IMR-90 (cell line): ENCODE results near the gene SERPINB2. TPM values are rescaled to one million over a fixed set of nuclear protein-coding genes. Genes with fewer than 3 reads are reported as not detected.

ENCODE experiments used
- ATAC-seq: fragments of 200-7000 bp; cut with Tn5 transposase; 2 replicates; pipeline ENCODE4 v1.9.1; 2020; ENCODE audit warnings: low read depth, mild to moderate bottlenecking, moderate library complexity
- BruUV-seq: library from RNA; stranded (reverse); fragments of 400-500 nt; replicated peaks from 2 replicates; lab custom pipeline; 2021; lab: Mats Ljungman, UMichigan
- CTCF ChIA-PET: fragments of 300-600 bp; formaldehyde crosslinking; extraction: SDS; loops from one replicate; lab custom pipeline; 2021; ENCODE audit warnings: antibody characterized with exemption; lab: Yijun Ruan, JAX
- POLR2A ChIA-PET: fragments of 300-600 bp; sonication (Branson Sonifier 250); formaldehyde crosslinking; loops from one replicate; lab custom pipeline; 2022; ENCODE audit warnings: antibody characterized with exemption; ENCODE audit not compliant: unreplicated experiment; lab: Charles Lee
- DNase-seq: peaks from one replicate; pipeline ENCODE4 v3.0.0; 2013
- H2AFZ ChIP-seq: replicated peaks from 2 replicates; pipeline ENCODE3; 2013; ENCODE audit warnings: low read length, mild to moderate bottlenecking; ENCODE audit not compliant: poor library complexity
- H2AK5ac ChIP-seq: 2 replicates; pipeline ENCODE4 v1.6.1; 2013; ENCODE audit warnings: low read depth, low read length, inconsistent platforms
- H2AK9ac ChIP-seq: replicated peaks from 2 replicates; pipeline ENCODE3; 2013; ENCODE audit warnings: mild to moderate bottlenecking, low read depth, low read length, moderate library complexity; ENCODE audit not compliant: poor library complexity
- H2BK120ac ChIP-seq: 2 replicates; pipeline ENCODE4 v1.6.1; 2013; ENCODE audit warnings: low read depth, low read length, inconsistent platforms
- H2BK15ac ChIP-seq: 3 replicates; pipeline ENCODE4 v1.6.1; 2013; ENCODE audit warnings: low read depth, low read length, inconsistent platforms
- H2BK20ac ChIP-seq: 2 replicates; pipeline ENCODE4 v1.6.1; 2013; ENCODE audit warnings: low read depth, mild to moderate bottlenecking, inconsistent platforms, low read length, moderate library complexity
- H2BK5ac ChIP-seq: 2 replicates; pipeline ENCODE4 v1.6.1; 2013; ENCODE audit warnings: mild to moderate bottlenecking, low read depth, low read length, inconsistent platforms; ENCODE audit not compliant: poor library complexity, severe bottlenecking
- H3K14ac ChIP-seq: replicated peaks from 2 replicates; pipeline ENCODE4 v1.6.1; 2013; ENCODE audit warnings: low read depth, low read length, inconsistent platforms
- H3K18ac ChIP-seq: 2 replicates; pipeline ENCODE4 v1.6.1; 2013; ENCODE audit warnings: low read depth, low read length, control low read depth
- H3K23ac ChIP-seq: 2 replicates; pipeline ENCODE4 v1.6.1; 2013; ENCODE audit warnings: low read depth, low read length, inconsistent platforms
- H3K27ac ChIP-seq: 2 replicates; pipeline ENCODE4 v1.5.1; 2013; ENCODE audit warnings: mild to moderate bottlenecking, control low read depth, low read length; ENCODE audit not compliant: insufficient read depth
- H3K27me3 ChIP-seq: 2 replicates; pipeline ENCODE4 v1.6.1; 2013; ENCODE audit warnings: low read length; ENCODE audit not compliant: control insufficient read depth, insufficient read depth
- H3K36me3 ChIP-seq: 2 replicates; pipeline ENCODE4 v1.6.1; 2013; ENCODE audit warnings: low read length, mixed read lengths; ENCODE audit not compliant: control insufficient read depth, insufficient read depth
- H3K4ac ChIP-seq: 2 replicates; pipeline ENCODE4 v1.6.1; 2013; ENCODE audit warnings: low read depth, low read length, inconsistent platforms
- H3K4me1 ChIP-seq: 2 replicates; pipeline ENCODE4 v1.6.1; 2013; ENCODE audit warnings: low read length, mixed read lengths; ENCODE audit not compliant: control insufficient read depth, insufficient read depth
- H3K4me2 ChIP-seq: 2 replicates; pipeline ENCODE4 v1.6.1; 2013; ENCODE audit warnings: low read depth, mild to moderate bottlenecking, control low read depth, low read length, moderate library complexity
- H3K4me3 ChIP-seq: 2 replicates; pipeline ENCODE4 v1.5.1; 2013; ENCODE audit warnings: low read depth, mild to moderate bottlenecking, control low read depth, low read length, moderate library complexity; ENCODE audit not compliant: insufficient read depth
- H3K56ac ChIP-seq: 2 replicates; pipeline ENCODE4 v1.6.1; 2013; ENCODE audit warnings: low read length, inconsistent platforms; ENCODE audit not compliant: insufficient read depth; ENCODE audit errors: extremely low read depth
- H3K79me1 ChIP-seq, 2 experiments: 2 replicates each; pipeline ENCODE4 v1.6.1; 2013; ENCODE audit warnings: low read length in 2 of 2, inconsistent platforms in 1 of 2, low read depth in 1 of 2
- H3K9ac ChIP-seq: 2 replicates; pipeline ENCODE4 v1.6.1; 2013; ENCODE audit warnings: low read depth, low read length, control low read depth
- H3K9me1 ChIP-seq: 2 replicates; pipeline ENCODE4 v1.6.1; 2013; ENCODE audit warnings: low read length, inconsistent platforms; ENCODE audit not compliant: insufficient read depth
- H3K9me3 ChIP-seq: 2 replicates; pipeline ENCODE4 v1.6.1; 2013; ENCODE audit warnings: low read length; ENCODE audit not compliant: control insufficient read depth, insufficient read depth
- H4K20me1 ChIP-seq: 2 replicates; pipeline ENCODE4 v1.6.1; 2013; ENCODE audit warnings: low read length, inconsistent platforms; ENCODE audit not compliant: insufficient read depth
- H4K5ac ChIP-seq: 2 replicates; pipeline ENCODE4 v1.6.1; 2013; ENCODE audit warnings: mild to moderate bottlenecking, low read depth, low read length, control low read depth
- H4K8ac ChIP-seq, 2 experiments: 2 replicates each; pipeline ENCODE4 v1.6.1; 2013; ENCODE audit warnings: low read depth in 2 of 2, low read length in 2 of 2, control low read depth in 1 of 2, inconsistent platforms in 1 of 2
- H4K91ac ChIP-seq: 2 replicates; pipeline ENCODE4 v1.6.1; 2013; ENCODE audit warnings: low read depth, low read length, inconsistent platforms; ENCODE audit not compliant: insufficient read depth
- CTCF ChIP-seq: conservative IDR thresholded peaks from 2 replicates; pipeline ENCODE4 v1.5.1; 2012; ENCODE audit warnings: mild to moderate bottlenecking, low read depth, low read length, improper control_type of control experiment
- ELK1 ChIP-seq: fragments of 150-350 bp; IDR thresholded peaks from 2 replicates; pipeline ENCODE4 v1.6.1; 2016; ENCODE audit warnings: low read depth, mild to moderate bottlenecking, low read length, moderate library complexity, borderline replicate concordance
- FOS ChIP-seq: fragments of 150-350 bp; IDR thresholded peaks from 2 replicates; pipeline ENCODE4 v1.6.1; 2016; ENCODE audit warnings: low read depth, low read length
- MAFK ChIP-seq: IDR thresholded peaks from 2 replicates; pipeline ENCODE4 v1.6.1; 2012; ENCODE audit warnings: low read depth, low read length, improper control_type of control experiment
- MAZ ChIP-seq: IDR thresholded peaks from 2 replicates; pipeline ENCODE4 v1.6.1; 2012; ENCODE audit warnings: low read depth, mild to moderate bottlenecking, low read length, improper control_type of control experiment, moderate library complexity, borderline replicate concordance
- NFE2L2 ChIP-seq: fragments of 150-350 bp; IDR thresholded peaks from 2 replicates; pipeline ENCODE4 v1.6.1; 2016; ENCODE audit warnings: low read depth, mild to moderate bottlenecking, low read length
- RAD21 ChIP-seq: IDR thresholded peaks from 2 replicates; pipeline ENCODE4 v1.6.1; 2012; ENCODE audit warnings: low read length, improper control_type of control experiment
- SMC3 ChIP-seq: fragments of 150-350 bp; IDR thresholded peaks from 2 replicates; pipeline ENCODE4 v1.6.1; 2016; ENCODE audit warnings: low read depth, mild to moderate bottlenecking, antibody characterized with exemption, low read length, moderate library complexity
- WGBS, 2 experiments: methylation state at CpG; one replicate each; pipeline versions ENCODE4 v1.1.5 to v1.1.7; 2013; ENCODE audit warnings: missing lambda C conversion rate in 2 of 2; ENCODE audit not compliant: insufficient read length in 1 of 2; ENCODE audit errors: extremely low coverage in 2 of 2; 5-methylcytosine and 5-hydroxymethylcytosine counted together
- dilution Hi-C: fragments of 300-500 bp; cut with HindIII; formaldehyde crosslinking; loops from one replicate; pipeline ENCODE4 v1.14.3; 2018; ENCODE audit warnings: low sequenced_read_pairs; ENCODE audit not compliant: unreplicated experiment
- in situ Hi-C: fragments of 300-500 bp; cut with MboI; formaldehyde crosslinking; loops from 3 replicates; pipeline ENCODE4 v1.14.3; 2019; ENCODE audit warnings: low sequenced_read_pairs, inconsistent platforms, mixed read lengths
- intact Hi-C: fragments of 100-400 bp; cut with micrococcal nuclease; formaldehyde crosslinking; loops from 2 replicates; pipeline ENCODE4 v1.10.0; 2022
- polyA plus RNA-seq, 3 experiments: library from polyadenylated mRNA; depleted of rRNA; stranded (reverse); fragments of >200 nt; gene quantifications; 2 replicates each; pipeline ENCODE4 v1.2.3, GENCODE V29; 2012; ENCODE audit warnings: low replicate concordance in 1 of 3
- total RNA-seq: library from RNA; depleted of rRNA; stranded (reverse); fragments of >200 nt; gene quantifications from 2 replicates; pipeline ENCODE4 v1.2.3, GENCODE V29; 2012

SERPINB2 gene
- total and polyA plus RNA-seq, 2 of the 4 experiments (the other 2 are of a cell fraction), result 32.1 to 43.0 TPM

- H2AK5ac ChIP-seq, result no peak overlapping the region
- no peaks in the 10 kb centered on the region for H3K36me3 ChIP-seq
- WGBS, 2 experiments, result 70% methylated on average over 2 of the region's 5 CpGs; no CpG with 5 or more reads in 1 of the 2 experiments
- H3K4me3 ChIP-seq, result no peak overlapping the region
- ATAC-seq (no peak), DNase-seq (peak; percentile 18)
- peaks cover 2% of the 10 kb centered on the region; the same call in 1 of the 2 replicates for H3K27me3 ChIP-seq
- H2BK20ac ChIP-seq, result no peak overlapping the region
- H3K56ac ChIP-seq, result no peak overlapping the region
- intact Hi-C loops, result no loop called here
- dilution Hi-C loops, result no loop called here
- no peaks in the 10 kb centered on the region for H3K9me3 ChIP-seq
- H3K23ac ChIP-seq, result no peak overlapping the region
- in situ Hi-C loops, result no loop called here
- ChIA-PET POLR2A (no interaction called here), CTCF (no interaction called here)
- no peak overlapping the region for H2BK15ac ChIP-seq
- H3K9ac ChIP-seq, result no peak overlapping the region
- H3K4me2 ChIP-seq, result no peak overlapping the region
- TF ChIP-seq FOS (no peak), CTCF (0 out of 2 replicates have a peak, but pooled peaks have one; percentile 14), ELK1 (no peak), MAZ (no peak), SMC3 (0 out of 2 replicates have a peak, but pooled peaks have one; percentile 5), NFE2L2 (no peak), MAFK (no peak), RAD21 (peak; percentile 18; the same call in 1 of the 2 replicates)
- no peaks in the 10 kb centered on the region; the same call in 1 of the 2 replicates for H3K9me1 ChIP-seq
- H4K91ac ChIP-seq, result no peak overlapping the region
- no TSS peak for BruUV-seq
- no peak overlapping the region for H2AFZ ChIP-seq
- H3K4me1 ChIP-seq, result no peaks in the 10 kb centered on the region
- H2BK5ac ChIP-seq, result no peak overlapping the region
- no peak overlapping the region for H3K4ac ChIP-seq
- no peaks in the 10 kb centered on the region for H3K79me1 ChIP-seq
- no peak overlapping the region for H2AK9ac ChIP-seq
- H3K18ac ChIP-seq, result no peak overlapping the region
- H4K5ac ChIP-seq, result no peak overlapping the region
- H2BK120ac ChIP-seq, result no peak overlapping the region
- H3K14ac ChIP-seq, result no peak overlapping the region
- H3K27ac ChIP-seq, result no peak overlapping the region
- H4K8ac ChIP-seq, result no peak overlapping the region
- H4K20me1 ChIP-seq, result no peaks in the 10 kb centered on the region
These were observed 3.4 kb downstream of the SERPINB2 start for GRCh38 chr18:63890950-63891304.
